ENCODE data around the gene ARVCF.

DNA sequence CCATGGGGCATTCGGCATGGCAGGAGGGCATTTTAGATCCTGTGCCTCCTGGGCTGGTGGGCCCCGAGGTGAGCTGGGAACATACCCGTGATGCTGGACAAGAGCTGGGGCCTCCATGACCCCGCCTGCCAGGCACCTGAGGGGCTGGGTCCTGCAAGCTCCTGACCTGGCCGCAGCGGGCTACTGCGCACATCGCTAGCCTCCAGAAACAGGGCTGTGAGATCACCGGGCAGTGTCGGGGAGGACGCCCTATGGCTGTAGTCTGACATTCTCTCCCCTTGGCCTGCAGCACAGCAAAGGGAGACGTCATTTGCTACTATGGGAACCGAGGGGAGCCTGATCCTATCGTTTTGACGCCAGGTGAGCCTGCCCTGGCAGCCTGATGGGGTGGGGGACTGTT, 39.0 kb upstream of the ARVCF start:
- TF ChIP-seq, protein P1, sequence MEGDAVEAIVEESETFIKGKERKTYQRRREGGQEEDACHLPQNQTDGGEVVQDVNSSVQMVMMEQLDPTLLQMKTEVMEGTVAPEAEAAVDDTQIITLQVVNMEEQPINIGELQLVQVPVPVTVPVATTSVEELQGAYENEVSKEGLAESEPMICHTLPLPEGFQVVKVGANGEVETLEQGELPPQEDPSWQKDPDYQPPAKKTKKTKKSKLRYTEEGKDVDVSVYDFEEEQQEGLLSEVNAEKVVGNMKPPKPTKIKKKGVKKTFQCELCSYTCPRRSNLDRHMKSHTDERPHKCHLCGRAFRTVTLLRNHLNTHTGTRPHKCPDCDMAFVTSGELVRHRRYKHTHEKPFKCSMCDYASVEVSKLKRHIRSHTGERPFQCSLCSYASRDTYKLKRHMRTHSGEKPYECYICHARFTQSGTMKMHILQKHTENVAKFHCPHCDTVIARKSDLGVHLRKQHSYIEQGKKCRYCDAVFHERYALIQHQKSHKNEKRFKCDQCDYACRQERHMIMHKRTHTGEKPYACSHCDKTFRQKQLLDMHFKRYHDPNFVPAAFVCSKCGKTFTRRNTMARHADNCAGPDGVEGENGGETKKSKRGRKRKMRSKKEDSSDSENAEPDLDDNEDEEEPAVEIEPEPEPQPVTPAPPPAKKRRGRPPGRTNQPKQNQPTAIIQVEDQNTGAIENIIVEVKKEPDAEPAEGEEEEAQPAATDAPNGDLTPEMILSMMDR (IDR thresholded peaks at IDR 0.05; ENCODE audit: insufficient read depth, low read length) = no peak
- TF ChIP-seq POLR2AphosphoS5 (IDR thresholded peaks at IDR 0.05; ENCODE audit: low read depth) (no peak), SPI1 (IDR thresholded peaks at IDR 0.05; ENCODE audit: borderline replicate concordance, low read depth) (no peak)

All from HL-60 (cell line).